Left ventricle myocardium inferior (tissue), 1 donor: ENCODE data around the gene CFTR. TPM values are rescaled to one million over a fixed set of nuclear protein-coding genes. Genes with fewer than 3 reads are reported as not detected.

Experiments used
- DNase-seq: peaks from one replicate; pipeline ENCODE4 v3.0.0-alpha.2; 2020
- H3K27ac ChIP-seq: fragments of 200-600 bp; replicated peaks from 2 replicates; pipeline ENCODE4 v1.8.0; 2021
- H3K27me3 ChIP-seq: fragments of 200-600 bp; 2 replicates; pipeline ENCODE4 v1.8.0; 2021; ENCODE audit warnings: low read depth
- H3K36me3 ChIP-seq: fragments of 200-600 bp; 2 replicates; pipeline ENCODE4 v1.8.0; 2021
- H3K4me1 ChIP-seq: fragments of 200-600 bp; 2 replicates; pipeline ENCODE4 v1.8.0; 2021
- H3K4me3 ChIP-seq: fragments of 200-600 bp; 2 replicates; pipeline ENCODE4 v1.8.0; 2021; ENCODE audit warnings: mild to moderate bottlenecking, moderate library complexity
- H3K9me3 ChIP-seq: fragments of 200-600 bp; replicated peaks from 2 replicates; pipeline ENCODE4 v1.8.0; 2021
- CTCF ChIP-seq: fragments of 200-600 bp; IDR thresholded peaks from 2 replicates; pipeline ENCODE4 v1.8.0; 2021; ENCODE audit warnings: antibody characterized with exemption, mild to moderate bottlenecking, borderline replicate concordance
- intact Hi-C: fragments of 100-400 bp; cut with micrococcal nuclease; formaldehyde crosslinking; loops from one replicate; pipeline ENCODE4 v1.11.0; 2022
- total RNA-seq: library from RNA; stranded (reverse); fragmentation: NEBNext Ultra II Directional; extraction: Animal tissue kit (Norgen Biotek cat#: 25700); gene quantifications from one replicate; pipeline ENCODE4 v1.2.1, GENCODE V29; 2021
- donor health status: DM: no; HTN: yes; CAD: no; lungs with severe emphysema.

Gene CFTR
- total RNA-seq, 1 donor from 2014 or later = 0.11 TPM

- peaks cover 6% of the 10 kb centered on the region for H3K4me1 ChIP-seq
- no peaks in the 10 kb centered on the region for H3K9me3 ChIP-seq
- intact Hi-C loops = no loop called here
Measured at GRCh38 chr7:117623606-117624005, 143.8 kb downstream of the CFTR start.

GRCh38 chr7:117630501-117630900, 150.7 kb downstream of the CFTR start:
- intact Hi-C loops = no loop called here
- no peak for DNase-seq
- Histone ChIP-seq H3K36me3 (no peaks in the 10 kb centered on the region), H3K27me3 (no peaks in the 10 kb centered on the region), H3K9me3 (peaks cover 18% of the 10 kb centered on the region), H3K27ac (no peak overlapping the region), H3K4me1 (no peaks in the 10 kb centered on the region), H3K4me3 (no peak overlapping the region)
- no peak for TF ChIP-seq CTCF

More at GRCh38 chr7:117623606-117624005, 143.8 kb downstream of the CFTR start:
- H3K27ac ChIP-seq = no peak overlapping the region
- H3K27me3 ChIP-seq = no peaks in the 10 kb centered on the region
- DNase-seq = no peak
- no peak overlapping the region for H3K4me3 ChIP-seq
- no peaks in the 10 kb centered on the region for H3K36me3 ChIP-seq
- no peak for TF ChIP-seq CTCF

- Histone ChIP-seq H3K4me1 (no peaks in the 10 kb centered on the region), H3K27me3 (no peaks in the 10 kb centered on the region), H3K36me3 (no peaks in the 10 kb centered on the region), H3K4me3 (no peak overlapping the region), H3K27ac (no peak overlapping the region), H3K9me3 (peaks cover 18% of the 10 kb centered on the region)
- no peak for DNase-seq
- no peak for TF ChIP-seq CTCF
- intact Hi-C loops = no loop called here
Measured at GRCh38 chr7:117630907-117631564, 151.2 kb downstream of the CFTR start.

GRCh38 chr7:117631652-117632051, 151.8 kb downstream of the CFTR start:
- intact Hi-C loops = no loop called here
- Histone ChIP-seq H3K9me3 (peaks cover 18% of the 10 kb centered on the region), H3K27me3 (no peaks in the 10 kb centered on the region), H3K27ac (no peak overlapping the region), H3K4me3 (no peak overlapping the region), H3K36me3 (no peaks in the 10 kb centered on the region), H3K4me1 (no peaks in the 10 kb centered on the region)
- TF ChIP-seq CTCF = no peak
- DNase-seq = no peak

- TF ChIP-seq CTCF = no peak
- no peaks in the 10 kb centered on the region for H3K36me3 ChIP-seq
- peaks cover 18% of the 10 kb centered on the region for H3K9me3 ChIP-seq
- no peak for DNase-seq
- H3K4me3 ChIP-seq = no peak overlapping the region
- intact Hi-C loops = no loop called here
- no peak overlapping the region for H3K27ac ChIP-seq
- H3K27me3 ChIP-seq = no peaks in the 10 kb centered on the region
- H3K4me1 ChIP-seq = peaks cover under 1% of the 10 kb centered on the region
Measured at GRCh38 chr7:117637937-117638336, 158.1 kb downstream of the CFTR start.
